OCI-LY3 (cell line): Measurements from ENCODE around the gene FSCN2.

Source experiments
- H2AFZ ChIP-seq: fragments of 200-600, 300-600 bp; shearing (Covaris generic); 2 replicates; pipeline ENCODE4 v1.6.0; 2014; ENCODE audit warnings: antibody characterized with exemption, low read depth, low read length
- H3K27ac ChIP-seq: fragments of 200-600, 300-600 bp; sonication (generic); 2 replicates; pipeline ENCODE4 v1.5.1; 2014; ENCODE audit warnings: mild to moderate bottlenecking, low read length, moderate library complexity, mixed read lengths
- H3K27me3 ChIP-seq: fragments of 200-600, 300-600 bp; sonication (generic); 2 replicates; pipeline ENCODE4 v1.6.1; 2014; ENCODE audit warnings: low read depth, low read length, mixed read lengths
- H3K36me3 ChIP-seq: fragments of 200-600, 300-600 bp; sonication (generic); replicated peaks from 2 replicates; pipeline ENCODE3; 2014; ENCODE audit warnings: low read depth, low read length, mixed read lengths
- H3K4me1 ChIP-seq: fragments of 300-600, 200-600 bp; sonication (generic); 2 replicates; pipeline ENCODE4 v1.6.1; 2014; ENCODE audit warnings: low read length, mixed read lengths
- H3K4me2 ChIP-seq: fragments of 200-600, 300-600 bp; sonication (generic); 2 replicates; pipeline ENCODE4 v1.6.1; 2014; ENCODE audit warnings: low read length, mixed read lengths
- H3K4me3 ChIP-seq: fragments of 300-600, 200-600 bp; sonication (generic); 2 replicates; pipeline ENCODE4 v1.5.1; 2014; ENCODE audit warnings: antibody characterized with exemption, mild to moderate bottlenecking, low read length, moderate library complexity
- H3K79me2 ChIP-seq: fragments of 300-600, 200-600 bp; shearing (Covaris generic); 2 replicates; pipeline ENCODE4 v1.6.1; 2014; ENCODE audit warnings: mild to moderate bottlenecking, low read length, mixed read lengths
- H3K9ac ChIP-seq: fragments of 300-600, 200-600 bp; shearing (Covaris generic); 2 replicates; pipeline ENCODE4 v1.6.0; 2014; ENCODE audit warnings: mild to moderate bottlenecking, low read length, moderate library complexity
- H3K9me3 ChIP-seq: fragments of 200-600, 300-600 bp; shearing (Covaris generic); 2 replicates; pipeline ENCODE4 v1.6.1; 2014; ENCODE audit warnings: low read length, mixed read lengths; ENCODE audit not compliant: insufficient read depth
- H4K20me1 ChIP-seq: fragments of 200-600, 300-600 bp; sonication (generic); 2 replicates; pipeline ENCODE4 v1.6.1; 2016; ENCODE audit warnings: low read length, mixed read lengths; ENCODE audit not compliant: insufficient read depth
- EZH2phosphoT487 ChIP-seq: fragments of 200-600 bp; shearing (Covaris generic); IDR thresholded peaks from 2 replicates; pipeline ENCODE4 v1.6.1; 2018; ENCODE audit warnings: antibody characterized with exemption, mixed run types, low read depth
- TF ChIP-seq, protein P1 (sequence below): fragments of 200-600, 300-600 bp; sonication (generic); IDR thresholded peaks from 2 replicates; pipeline ENCODE4 v1.5.1; 2014; ENCODE audit warnings: antibody characterized with exemption, low read length, low read depth

The FSCN2 gene

DNA sequence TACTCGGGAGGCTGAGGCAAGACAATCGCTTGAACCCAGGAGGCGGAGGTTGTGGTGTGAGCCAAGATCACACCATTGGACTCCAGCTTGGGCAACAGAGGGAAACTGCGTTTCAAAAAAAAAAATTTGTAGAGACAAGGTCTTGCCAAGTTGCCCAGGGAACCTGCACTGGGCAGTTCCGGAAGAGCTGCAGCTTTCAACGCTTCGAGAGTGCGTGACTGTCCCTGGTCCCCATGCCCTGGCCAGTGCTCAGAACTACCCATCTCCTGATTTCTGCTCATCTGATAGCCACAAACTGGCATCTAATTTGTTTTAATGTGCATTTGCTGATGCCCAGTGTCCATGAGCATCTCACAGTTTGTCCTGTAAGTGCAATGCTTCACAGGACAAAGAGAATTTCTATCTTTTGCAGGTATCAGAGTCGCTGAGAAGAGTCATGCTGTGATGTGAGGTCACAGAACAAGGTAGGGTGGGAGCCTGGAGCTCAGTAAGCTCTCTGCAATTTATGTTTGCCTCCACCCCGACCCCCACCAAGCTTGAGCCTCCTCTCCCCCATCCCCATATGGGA is 19.5 kb upstream of the FSCN2 start:
- peaks cover 23% of the 10 kb centered on the region for H3K4me1 ChIP-seq
- peaks cover 40% of the 10 kb centered on the region for H3K36me3 ChIP-seq
- TF ChIP-seq EZH2phosphoT487 = no peak
- TF ChIP-seq, protein P1, sequence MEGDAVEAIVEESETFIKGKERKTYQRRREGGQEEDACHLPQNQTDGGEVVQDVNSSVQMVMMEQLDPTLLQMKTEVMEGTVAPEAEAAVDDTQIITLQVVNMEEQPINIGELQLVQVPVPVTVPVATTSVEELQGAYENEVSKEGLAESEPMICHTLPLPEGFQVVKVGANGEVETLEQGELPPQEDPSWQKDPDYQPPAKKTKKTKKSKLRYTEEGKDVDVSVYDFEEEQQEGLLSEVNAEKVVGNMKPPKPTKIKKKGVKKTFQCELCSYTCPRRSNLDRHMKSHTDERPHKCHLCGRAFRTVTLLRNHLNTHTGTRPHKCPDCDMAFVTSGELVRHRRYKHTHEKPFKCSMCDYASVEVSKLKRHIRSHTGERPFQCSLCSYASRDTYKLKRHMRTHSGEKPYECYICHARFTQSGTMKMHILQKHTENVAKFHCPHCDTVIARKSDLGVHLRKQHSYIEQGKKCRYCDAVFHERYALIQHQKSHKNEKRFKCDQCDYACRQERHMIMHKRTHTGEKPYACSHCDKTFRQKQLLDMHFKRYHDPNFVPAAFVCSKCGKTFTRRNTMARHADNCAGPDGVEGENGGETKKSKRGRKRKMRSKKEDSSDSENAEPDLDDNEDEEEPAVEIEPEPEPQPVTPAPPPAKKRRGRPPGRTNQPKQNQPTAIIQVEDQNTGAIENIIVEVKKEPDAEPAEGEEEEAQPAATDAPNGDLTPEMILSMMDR = no peak
- no peaks in the 10 kb centered on the region for H3K27me3 ChIP-seq
- H3K9ac ChIP-seq = no peak overlapping the region
- peaks cover 38% of the 10 kb centered on the region for H4K20me1 ChIP-seq
- H3K4me2 ChIP-seq = no peak overlapping the region
- H3K27ac ChIP-seq = no peak overlapping the region
- no peak overlapping the region for H2AFZ ChIP-seq
- H3K79me2 ChIP-seq = peaks cover 30% of the 10 kb centered on the region
- no peak overlapping the region for H3K4me3 ChIP-seq
- no peaks in the 10 kb centered on the region for H3K9me3 ChIP-seq

- peaks cover 23% of the 10 kb centered on the region for H3K4me1 ChIP-seq
- 0 out of 2 replicates have a peak overlapping the region, but pooled peaks have one; percentile 14 for H3K27ac ChIP-seq
- H3K4me3 ChIP-seq = peak overlapping the region; percentile 99
- H4K20me1 ChIP-seq = peaks cover 38% of the 10 kb centered on the region
- H3K36me3 ChIP-seq = peaks cover 40% of the 10 kb centered on the region
- peaks cover 30% of the 10 kb centered on the region for H3K79me2 ChIP-seq
- TF ChIP-seq, protein P1 = no peak
- TF ChIP-seq EZH2phosphoT487 = no peak
- H3K4me2 ChIP-seq = peak overlapping the region; percentile 96
- 0 out of 2 replicates have a peak overlapping the region, but pooled peaks have one; percentile 94 for H3K9ac ChIP-seq
- H3K9me3 ChIP-seq = no peaks in the 10 kb centered on the region
- H2AFZ ChIP-seq = no peak overlapping the region
- no peaks in the 10 kb centered on the region for H3K27me3 ChIP-seq
Observed at GRCh38 chr17:81509207-81509971, 18.8 kb upstream of the FSCN2 start.

DNA sequence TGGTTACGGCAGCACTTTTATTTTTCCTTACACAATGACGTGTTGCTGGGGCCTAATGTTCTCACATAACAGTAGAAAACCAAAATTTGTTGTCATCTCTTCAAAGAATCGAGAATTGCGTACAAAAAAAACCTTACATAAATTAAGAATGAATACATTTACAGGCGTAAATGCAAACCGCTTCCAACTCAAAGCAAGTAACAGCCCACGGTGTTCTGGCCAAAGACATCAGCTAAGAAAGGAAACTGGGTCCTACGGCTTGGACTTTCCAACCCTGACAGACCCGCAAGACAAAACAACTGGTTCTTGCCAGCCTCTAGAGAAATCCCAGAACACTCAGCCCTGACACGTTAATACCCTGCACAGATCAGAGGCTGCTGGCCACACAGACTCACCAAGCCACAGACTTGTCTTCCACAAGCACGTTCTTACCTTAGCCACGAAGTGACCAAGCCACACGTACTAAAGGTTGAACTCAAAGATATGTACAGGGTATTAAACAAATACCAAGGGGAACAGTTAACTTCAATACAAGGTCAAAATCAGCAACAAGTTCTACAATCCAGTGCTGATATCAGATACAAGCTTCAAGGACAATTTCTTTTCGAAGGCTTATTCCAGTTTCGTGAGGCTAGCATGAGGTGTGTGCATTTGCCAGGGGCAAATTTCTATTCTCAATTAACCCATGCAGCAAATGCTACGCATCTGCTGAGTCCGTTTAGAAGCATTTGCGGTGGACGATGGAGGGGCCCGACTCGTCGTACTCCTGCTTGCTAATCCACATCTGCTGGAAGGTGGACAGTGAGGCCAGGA is 18.0 kb upstream of the FSCN2 start:
- peaks cover 23% of the 10 kb centered on the region for H3K4me1 ChIP-seq
- H3K36me3 ChIP-seq = peaks cover 40% of the 10 kb centered on the region
- H3K4me2 ChIP-seq = peak overlapping the region; percentile 96
- H3K9ac ChIP-seq = peak overlapping the region; percentile 94; the same call in 1 of the 2 replicates
- H2AFZ ChIP-seq = no peak overlapping the region
- H3K27ac ChIP-seq = peak overlapping the region; percentile 72; the same call in 1 of the 2 replicates
- peaks cover 38% of the 10 kb centered on the region for H4K20me1 ChIP-seq
- no peak for TF ChIP-seq EZH2phosphoT487
- TF ChIP-seq, protein P1 = no peak
- no peaks in the 10 kb centered on the region for H3K9me3 ChIP-seq
- peak overlapping the region; percentile 99 for H3K4me3 ChIP-seq
- peaks cover 31% of the 10 kb centered on the region for H3K79me2 ChIP-seq
- no peaks in the 10 kb centered on the region for H3K27me3 ChIP-seq
